GM21576 (cell line): ENCODE measurements around the gene CCL7.

Experiments
- ATAC-seq: cut with Tn5 transposase; IDR thresholded peaks from one replicate; pipeline ENCODE4 v1.9.1; 2021; ENCODE audit warnings: mild to moderate bottlenecking, moderate library complexity; ENCODE audit not compliant: unreplicated experiment

The CCL7 gene

DNA sequence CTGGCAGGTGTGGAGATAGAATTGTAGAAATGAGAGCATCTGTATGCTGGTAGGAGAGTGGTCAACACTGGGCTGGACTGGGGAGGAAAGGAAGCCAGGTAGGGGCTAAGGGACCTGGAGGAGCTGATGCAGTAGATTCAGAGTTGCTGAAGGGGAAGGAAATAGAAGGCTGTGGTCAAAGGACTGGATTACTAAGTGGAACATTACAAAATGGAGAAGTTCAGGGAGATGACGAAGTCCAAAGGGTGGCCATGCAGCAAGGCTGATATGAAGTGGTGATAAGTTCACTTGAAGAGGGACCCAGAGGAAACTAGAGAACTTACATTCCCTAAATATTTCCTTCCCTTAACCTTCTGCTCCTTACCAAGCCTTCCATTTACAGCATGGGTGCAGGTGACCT lies 23.6 kb upstream of the CCL7 start:
- no peak for ATAC-seq

DNA sequence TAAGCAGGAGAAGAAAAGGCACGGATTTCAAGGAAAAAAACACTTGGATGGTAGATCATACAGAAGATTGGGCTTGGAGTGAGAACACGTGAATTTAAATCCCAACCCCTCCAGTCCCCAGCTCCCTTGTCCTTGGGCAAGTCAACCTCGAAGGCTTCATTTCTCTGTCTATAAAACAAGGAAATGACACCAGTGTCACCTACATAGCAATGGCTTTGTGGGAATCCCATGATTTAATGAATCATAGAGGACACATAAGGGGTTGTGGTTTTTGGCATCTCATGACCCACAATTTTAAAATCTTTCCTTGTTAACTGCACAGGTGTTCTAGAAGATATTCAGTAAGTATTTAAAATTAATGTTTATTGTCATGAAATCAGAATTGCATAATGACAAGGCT lies 23.1 kb upstream of the CCL7 start:
- ATAC-seq, result no peak

DNA sequence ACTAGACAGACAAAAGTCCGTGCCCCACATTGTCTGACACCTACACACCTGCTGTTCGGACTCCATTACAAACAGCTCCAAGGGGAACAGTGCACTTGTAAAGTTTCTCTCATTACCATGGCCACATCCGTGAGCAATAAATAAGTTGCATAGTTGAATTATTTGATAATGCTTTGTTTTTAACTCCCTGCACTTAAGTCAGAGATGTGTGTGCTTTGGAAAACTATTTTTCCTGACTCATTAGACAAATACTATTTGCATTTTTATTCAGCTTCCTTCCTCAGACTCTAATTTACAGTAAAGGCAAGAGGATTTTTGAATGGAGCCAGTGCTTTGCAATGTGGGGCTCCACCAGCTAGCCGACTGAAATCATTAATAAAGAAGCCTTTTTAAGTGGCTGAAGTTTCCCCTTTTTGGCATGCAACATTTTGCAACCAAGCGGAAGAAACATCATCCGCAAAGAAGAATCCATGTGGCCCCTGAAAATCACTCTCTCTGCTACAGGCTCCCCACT lies 21.5 kb upstream of the CCL7 start:
- no peak for ATAC-seq

DNA sequence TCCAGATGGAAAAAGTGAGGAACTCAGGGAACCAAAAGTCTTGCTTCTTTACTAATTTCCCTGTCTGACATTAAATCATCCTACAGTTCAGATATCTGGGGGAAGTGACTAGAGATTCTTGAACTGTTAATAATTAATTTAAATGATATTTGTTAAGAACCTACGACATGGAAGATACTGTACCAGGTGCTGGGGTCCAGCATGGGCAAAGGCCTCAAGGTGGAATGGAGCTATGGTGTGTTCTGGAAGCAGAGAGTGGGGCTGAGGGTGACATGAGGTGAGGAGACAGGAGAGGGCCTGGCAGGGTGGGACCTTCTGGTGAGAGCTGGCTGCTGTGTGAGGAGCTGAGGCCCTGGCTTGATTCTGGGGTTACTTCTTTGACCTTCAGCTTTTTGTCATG lies 21.0 kb upstream of the CCL7 start:
- ATAC-seq, result no peak

DNA sequence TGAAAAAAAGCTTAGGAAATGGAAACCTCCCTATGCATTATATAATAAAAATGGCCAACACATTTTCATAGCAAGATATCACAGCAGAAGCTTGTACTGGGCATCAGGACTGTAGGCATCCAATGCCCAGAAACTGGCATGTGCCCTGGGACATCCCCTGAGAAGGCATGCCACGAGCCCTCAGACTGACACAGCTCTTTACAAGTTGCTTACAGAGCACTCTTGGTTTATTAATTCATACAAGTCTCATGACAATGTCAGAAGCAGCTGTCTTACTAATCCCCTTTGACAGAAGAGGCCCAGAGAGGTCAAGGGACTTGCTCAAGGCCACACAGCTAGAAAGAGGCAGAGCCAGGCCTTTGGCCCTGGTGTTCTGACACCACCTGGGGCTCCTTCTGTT lies 20.5 kb upstream of the CCL7 start:
- no peak for ATAC-seq

DNA sequence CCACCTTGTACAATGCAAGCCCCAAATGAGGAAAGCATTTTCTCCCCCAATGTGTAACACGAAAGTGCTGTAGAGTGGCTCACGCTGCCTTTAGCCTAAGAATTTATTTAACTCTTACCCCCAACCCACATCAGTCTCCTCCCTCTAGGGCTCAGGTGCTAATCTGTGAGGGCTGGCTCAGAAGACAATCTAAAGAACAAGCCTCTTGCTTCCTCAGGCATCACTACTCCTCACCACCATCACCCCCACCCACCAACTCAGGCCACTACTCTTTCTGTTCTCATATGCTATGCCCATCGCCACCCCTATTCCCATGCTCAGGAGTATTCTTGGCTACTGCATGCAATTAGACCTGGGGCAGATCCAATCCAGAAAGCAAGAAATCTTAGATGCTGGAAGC lies 18.8 kb upstream of the CCL7 start:
- no peak for ATAC-seq

DNA sequence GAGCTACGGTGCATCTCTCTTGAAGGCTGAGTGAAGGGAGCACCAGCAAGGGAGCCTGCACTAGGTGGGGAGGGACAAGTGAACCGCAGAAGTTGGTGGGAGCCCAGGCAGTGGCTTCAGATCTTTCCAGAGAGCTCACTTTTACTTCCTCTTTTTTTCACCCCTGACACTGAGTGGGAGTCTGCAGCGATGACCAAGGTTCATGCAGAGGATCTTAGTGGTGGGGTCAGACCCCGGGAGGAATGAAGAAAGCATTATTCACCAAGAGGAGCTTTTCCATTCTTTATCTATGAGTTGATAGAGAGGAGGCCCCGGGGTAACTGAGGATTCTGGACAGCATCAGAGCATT lies 18.0 kb upstream of the CCL7 start:
- no peak for ATAC-seq

DNA sequence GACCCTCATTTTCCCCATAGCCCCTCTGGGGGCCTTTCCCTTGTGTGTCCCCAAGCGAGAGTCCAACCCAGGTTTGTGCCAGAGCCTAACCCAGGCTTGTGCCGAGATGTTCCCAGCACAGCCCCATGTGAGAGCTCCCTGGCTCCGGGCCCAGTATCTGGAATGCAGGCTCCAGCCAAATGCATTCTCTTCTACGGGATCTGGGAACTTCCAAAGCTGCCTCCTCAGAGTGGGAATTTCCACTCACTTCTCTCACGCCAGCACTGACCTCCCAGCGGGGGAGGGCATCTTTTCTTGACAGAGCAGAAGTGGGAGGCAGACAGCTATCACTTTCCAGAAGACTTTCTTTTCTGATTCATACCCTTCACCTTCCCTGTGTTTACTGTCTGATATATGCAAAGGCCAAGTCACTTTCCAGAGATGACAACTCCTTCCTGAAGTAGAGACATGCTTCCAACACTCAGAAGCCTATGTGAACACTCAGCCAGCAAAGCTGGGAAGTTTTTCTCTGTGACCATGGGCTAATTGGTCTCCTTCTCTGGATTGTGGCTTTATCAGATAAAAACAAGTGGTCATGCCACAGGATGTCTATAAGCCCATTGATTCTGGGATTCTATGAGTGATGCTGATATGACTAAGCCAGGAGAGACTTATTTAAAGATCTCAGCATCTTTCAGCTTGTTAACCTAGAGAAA lies 17.4 kb upstream of the CCL7 start:
- ATAC-seq, result no peak

DNA sequence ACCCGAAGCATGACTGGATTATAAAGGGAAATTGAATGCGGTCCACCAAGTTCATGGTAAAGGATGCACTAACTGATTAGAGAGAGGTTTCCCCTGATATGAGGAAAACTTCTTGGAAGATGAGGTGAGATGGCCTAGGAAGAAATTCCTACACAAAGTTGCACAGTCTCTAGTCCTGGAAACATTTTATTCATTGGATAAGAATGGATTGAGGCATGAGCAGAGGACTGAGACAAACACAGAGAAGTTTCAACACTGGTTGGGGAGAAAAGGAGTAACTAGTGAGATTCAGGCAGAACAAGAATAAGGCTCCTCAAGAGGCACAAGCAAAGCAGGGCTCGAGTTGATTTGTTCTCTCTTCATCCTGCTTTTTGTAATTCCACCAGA lies 16.9 kb upstream of the CCL7 start:
- no peak for ATAC-seq

DNA sequence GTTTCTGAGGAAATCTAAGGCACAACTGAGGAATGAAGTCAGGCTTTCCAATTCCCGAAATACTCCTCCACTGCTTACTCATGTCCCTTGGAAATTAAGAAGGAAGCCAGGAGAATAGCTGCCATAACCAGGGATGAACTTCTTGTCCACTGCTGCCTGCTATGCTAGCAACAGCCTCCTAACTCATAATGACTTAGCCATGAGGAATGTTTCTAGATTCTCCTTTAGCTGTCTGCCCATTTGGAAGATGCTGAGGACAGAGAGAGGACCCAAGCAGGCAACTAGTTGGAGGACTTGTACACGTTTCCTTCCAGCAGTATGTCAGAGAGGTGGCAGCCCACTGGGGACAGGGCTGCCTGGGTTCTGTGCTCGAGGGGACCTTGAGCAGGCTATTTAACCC lies 15.9 kb upstream of the CCL7 start:
- no peak for ATAC-seq

DNA sequence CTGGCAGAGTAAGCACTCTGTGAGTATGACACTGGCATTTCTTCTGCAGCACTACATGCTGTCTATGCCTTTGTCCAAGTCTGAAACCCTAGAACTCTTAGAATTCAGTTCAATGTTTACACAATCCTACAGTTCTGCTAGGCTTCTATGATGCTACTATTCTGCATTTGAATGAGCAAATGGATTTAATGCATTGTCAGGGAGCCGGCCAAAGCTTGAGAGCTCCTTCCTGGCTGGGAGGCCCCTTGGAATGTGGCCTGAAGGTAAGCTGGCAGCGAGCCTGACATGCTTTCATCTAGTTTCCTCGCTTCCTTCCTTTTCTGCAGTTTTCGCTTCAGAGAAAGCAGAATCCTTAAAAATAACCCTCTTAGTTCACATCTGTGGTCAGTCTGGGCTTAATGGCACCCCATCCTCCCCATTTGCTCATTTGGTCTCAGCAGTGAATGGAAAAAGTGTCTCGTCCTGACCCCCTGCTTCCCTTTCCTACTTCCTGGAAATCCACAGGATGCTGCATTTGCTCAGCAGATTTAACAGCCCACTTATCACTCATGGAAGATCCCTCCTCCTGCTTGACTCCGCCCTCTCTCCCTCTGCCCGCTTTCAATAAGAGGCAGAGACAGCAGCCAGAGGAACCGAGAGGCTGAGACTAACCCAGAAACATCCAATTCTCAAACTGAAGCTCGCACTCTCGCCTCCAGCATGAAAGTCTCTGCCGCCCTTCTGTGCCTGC lies 15.2 kb upstream of the CCL7 start, which contains the start of gene CCL2:
Gene CCL2, plus strand, starts transcription at position 635 of the 730 bp plus-strand sequence. Its CDS starts 65 bp downstream, at position 700.
- no peak for ATAC-seq

DNA sequence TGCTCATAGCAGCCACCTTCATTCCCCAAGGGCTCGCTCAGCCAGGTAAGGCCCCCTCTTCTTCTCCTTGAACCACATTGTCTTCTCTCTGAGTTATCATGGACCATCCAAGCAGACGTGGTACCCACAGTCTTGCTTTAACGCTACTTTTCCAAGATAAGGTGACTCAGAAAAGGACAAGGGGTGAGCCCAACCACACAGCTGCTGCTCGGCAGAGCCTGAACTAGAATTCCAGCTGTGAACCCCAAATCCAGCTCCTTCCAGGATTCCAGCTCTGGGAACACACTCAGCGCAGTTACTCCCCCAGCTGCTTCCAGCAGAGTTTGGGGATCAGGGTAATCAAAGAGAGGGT lies 14.7 kb upstream of the CCL7 start:
- ATAC-seq, result no peak

DNA sequence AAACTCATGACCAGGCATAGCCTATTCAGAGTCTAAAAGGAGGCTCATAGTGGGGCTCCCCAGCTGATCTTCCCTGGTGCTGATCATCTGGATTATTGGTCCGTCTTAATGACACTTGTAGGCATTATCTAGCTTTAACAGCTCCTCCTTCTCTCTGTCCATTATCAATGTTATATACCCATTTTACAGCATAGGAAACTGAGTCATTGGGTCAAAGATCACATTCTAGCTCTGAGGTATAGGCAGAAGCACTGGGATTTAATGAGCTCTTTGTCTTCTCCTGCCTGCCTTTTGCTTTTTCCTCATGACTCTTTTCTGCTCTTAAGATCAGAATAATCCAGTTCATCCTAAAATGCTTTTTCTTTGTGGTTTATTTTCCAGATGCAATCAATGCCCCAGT lies 14.2 kb upstream of the CCL7 start:
- no peak for ATAC-seq

DNA sequence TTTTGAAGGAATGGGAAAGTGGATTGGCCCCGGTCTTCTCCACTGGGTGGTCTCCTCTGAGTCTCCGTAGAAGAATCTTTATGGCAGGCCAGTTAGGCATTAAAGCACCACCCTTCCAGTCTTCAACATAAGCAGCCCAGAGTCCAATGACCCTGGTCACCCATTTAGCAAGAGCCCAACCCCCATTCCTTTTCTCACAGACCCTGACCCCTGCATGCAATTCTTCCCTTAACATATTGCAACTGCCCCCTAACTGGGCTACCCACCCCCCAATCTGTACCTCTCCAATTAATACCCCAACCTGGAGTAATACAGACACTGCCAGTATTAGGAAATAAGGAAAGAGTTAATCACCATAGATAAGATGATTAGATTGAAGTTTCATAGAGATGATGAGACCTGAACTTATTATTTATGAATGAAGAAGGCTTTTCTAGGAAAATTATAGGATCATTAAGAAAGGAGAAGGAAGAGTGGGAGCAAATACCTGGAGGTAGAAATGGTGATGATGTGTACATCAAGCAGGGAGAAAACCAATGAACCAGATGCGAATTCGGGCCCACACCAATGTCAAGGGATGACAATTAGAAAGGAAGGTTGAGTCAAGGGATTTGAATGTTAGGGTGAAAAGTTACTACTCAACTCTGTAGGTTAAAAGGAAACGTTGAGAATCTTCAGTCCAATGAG lies 12.6 kb upstream of the CCL7 start:
- ATAC-seq, result no peak

DNA sequence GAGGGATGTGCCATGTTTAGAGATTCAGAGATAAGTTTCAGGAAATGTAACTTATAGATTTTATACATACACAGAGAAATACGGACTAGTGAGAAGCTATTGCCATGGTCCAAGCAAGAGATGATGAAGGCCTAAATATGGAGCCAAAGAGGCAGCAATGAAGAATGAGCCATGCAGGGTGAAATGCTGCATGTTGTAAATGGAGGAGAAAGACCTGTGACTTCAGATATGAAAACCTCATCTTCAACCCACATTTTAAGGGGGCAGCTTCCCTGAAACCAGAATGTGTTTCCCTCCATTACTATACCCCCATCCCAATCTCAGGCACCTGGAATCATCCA lies 12.1 kb upstream of the CCL7 start:
- no peak for ATAC-seq

DNA sequence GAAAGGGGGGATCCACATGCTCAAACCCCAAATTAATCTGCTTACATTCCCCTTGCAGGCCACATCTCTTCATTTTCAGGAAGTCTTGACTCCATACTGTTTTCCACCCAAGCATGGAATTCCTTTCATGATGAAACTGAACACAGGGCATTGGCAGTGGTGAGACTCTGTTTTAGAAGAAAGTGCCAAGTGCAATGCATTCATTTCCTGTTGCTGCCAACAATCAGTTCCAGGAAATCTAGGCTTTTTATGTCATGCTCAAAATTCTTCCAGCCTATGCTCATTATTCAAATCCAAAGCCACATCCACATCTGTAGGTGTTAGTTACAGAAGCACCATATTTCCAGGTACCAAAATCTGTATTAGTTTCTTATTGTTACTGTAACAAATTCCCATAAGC lies 10.9 kb upstream of the CCL7 start:
- ATAC-seq, result no peak

DNA sequence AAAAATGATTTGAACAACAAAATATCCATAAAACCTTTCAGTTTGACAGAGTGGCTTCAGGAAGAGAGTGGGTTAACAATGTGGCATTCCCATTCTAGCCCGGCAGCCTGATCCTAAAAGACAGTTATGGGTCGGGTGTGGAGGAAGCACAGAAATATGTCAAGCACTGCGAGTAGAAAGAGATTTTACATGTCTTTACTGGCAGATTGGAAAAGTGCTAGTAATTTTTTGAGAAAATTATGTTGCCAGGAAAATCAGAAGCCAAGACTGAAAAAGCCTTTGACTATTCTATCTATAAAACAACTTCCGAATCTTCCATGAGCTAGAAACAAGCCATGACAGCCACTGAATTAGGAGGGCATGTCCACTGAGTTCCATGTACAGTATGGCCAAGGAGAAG lies 9.2 kb upstream of the CCL7 start:
- no peak for ATAC-seq

DNA sequence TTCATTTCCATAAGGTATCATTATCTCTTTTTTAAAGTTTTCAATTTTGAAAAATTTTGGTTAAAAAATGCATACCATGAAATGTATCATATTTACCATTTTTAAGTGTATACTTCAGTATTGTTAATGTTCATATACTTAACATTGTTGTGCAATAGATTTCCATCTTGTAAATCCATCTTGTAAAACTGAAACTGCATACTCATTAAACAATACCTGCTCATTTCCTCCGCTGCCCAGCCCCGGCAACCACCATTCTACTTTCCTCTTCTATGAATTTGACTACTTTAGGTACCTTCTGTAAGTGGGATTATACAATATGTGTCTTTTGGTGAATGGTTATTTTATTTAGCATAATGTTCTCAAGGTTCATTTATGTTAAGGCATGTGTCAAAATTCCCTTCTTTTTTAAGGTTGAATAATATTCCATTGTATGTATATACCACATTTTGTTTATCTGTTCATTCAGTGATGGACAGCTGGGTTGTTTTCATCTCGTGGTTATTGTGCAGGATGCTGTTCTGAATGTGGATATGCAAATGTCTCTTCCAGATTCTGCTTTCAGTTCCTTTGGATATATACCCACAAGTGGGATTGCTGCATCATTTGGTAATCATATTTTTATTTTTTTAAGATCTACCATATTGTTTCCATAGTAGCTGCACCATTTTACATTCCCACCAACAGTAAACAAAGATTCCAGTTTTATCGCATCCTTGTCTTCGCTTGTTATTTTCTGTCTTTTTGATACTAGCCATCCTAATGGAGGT lies 8.3 kb upstream of the CCL7 start:
- no peak for ATAC-seq

DNA sequence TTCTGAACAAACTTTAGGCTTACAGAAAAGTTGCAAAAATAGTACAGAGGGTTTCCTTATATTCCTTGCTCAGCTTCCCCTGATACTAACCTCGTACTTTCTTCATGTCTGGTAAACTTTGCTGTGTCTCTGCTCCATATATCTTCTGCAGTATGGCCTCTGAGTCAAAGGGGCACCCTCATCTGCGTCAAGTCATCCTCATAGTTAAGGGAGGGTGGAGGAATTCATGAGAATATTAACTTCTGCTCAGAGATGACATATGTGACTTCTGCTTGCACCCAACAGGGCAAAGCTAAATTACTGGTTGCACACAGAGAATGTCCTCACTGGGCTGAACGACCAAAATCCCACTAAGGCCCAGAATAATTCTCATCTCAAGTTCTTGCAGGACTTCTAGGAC lies 4.3 kb upstream of the CCL7 start:
- no peak for ATAC-seq

DNA sequence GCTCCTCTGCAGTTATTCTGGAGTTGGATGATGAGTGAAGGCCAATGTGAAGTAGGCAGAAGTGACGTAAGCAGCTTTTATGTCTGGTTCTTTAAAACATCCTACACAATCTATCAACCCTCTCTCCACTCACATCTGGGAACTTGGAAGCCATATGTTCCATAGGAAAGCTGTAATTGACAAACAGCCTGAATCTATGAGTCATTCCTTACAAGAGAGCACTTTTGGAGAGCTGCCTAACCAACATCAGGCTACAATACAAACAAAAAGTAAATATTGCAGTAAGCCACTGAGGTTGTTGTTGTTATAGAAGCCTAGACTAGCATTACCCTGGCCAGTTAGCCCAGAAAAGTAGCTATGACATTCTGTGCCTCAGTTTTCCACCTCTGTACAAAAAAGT lies 5.9 kb downstream of the CCL7 start:
- no peak for ATAC-seq

DNA sequence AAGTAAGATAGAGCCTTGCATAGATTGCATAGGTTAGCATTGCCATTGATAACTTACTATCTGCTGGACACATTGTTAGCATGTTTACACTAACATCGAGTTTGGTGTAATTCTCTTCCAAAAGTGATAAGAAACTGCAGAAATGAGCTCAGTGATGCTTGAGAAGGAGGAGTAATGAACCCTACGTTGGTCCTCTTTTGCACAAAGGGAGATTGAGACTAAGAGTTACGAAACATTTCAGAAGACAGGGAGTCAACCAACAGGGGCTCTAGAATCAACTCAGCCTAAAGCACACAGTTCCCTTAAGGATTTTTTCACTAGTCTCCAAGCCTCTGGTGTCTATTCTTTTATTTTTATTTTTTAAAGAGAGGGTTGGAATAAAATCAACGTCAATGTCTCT lies 6.8 kb downstream of the CCL7 start:
- ATAC-seq, result no peak

DNA sequence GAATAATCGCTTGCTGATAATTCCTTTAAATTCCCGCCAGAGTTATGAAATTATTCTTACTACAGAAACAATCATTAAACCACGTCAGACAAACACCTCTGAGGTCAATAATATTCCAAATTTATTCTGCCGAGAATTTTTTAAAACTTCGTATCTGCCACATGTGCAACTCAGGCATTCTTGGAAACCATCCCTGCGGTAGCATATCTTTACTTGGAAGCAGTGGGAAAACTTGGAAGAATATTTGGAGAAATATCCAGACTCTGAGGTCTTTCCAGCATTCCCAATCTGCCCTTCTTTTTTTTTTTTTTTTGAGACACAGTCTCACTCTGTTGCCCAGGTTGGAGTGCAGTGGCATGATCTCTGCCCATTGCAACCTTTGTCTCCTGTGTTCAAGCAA lies 13.6 kb downstream of the CCL7 start:
- no peak for ATAC-seq
